ENCODE data around the gene URM1.

DNA sequence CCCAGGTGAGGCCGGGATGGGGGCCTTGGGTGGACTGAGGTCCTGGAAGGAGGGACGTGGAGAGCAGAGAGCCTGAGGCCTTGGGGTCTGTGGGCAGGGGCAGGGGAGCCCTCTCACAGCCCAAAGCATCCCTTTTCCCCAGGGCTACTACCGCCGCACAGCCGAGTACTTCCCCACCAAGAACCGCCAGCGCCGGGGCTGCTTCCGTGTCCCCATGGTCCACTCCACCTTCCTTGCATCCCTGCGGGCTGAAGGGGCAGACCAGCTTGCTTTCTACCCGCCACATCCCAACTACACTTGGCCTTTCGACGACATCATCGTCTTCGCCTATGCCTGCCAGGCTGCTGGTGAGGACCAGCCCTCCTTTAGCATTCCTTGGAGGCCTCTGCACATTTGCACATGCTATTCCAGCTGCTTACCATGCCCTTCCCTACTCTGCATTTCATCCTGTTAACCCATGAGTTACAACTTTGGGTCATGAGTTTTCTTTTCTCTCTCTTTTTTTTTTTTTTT, 53.1 kb downstream of the URM1 start:
- TF ChIP-seq, protein P1, sequence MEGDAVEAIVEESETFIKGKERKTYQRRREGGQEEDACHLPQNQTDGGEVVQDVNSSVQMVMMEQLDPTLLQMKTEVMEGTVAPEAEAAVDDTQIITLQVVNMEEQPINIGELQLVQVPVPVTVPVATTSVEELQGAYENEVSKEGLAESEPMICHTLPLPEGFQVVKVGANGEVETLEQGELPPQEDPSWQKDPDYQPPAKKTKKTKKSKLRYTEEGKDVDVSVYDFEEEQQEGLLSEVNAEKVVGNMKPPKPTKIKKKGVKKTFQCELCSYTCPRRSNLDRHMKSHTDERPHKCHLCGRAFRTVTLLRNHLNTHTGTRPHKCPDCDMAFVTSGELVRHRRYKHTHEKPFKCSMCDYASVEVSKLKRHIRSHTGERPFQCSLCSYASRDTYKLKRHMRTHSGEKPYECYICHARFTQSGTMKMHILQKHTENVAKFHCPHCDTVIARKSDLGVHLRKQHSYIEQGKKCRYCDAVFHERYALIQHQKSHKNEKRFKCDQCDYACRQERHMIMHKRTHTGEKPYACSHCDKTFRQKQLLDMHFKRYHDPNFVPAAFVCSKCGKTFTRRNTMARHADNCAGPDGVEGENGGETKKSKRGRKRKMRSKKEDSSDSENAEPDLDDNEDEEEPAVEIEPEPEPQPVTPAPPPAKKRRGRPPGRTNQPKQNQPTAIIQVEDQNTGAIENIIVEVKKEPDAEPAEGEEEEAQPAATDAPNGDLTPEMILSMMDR (IDR thresholded peaks at IDR 0.05), result no peak
- no peak for TF ChIP-seq POLR2A (IDR thresholded peaks at IDR 0.05)

Measured in upper lobe of left lung (tissue), 4 donors.